Activated CD4-positive, alpha-beta memory T cell treated with anti-CD3 and anti-CD28 coated beads for 36 hours (primary cell): Measurements from ENCODE around the gene PCDHGC5. TPM values are rescaled to one million over a fixed set of nuclear protein-coding genes. Genes with fewer than 3 reads are reported as not detected.

ENCODE experiments used
- CTCF ChIA-PET: fragments of 350-600 bp; sonication (Branson Sonifier 250); formaldehyde crosslinking; loops from one replicate; lab custom pipeline; 2021; ENCODE audit warnings: antibody characterized with exemption, inconsistent platforms; lab: Charles Lee
- POLR2A ChIA-PET: fragments of 350-600 bp; sonication (Branson Sonifier 250); formaldehyde crosslinking; loops from one replicate; lab custom pipeline; 2021; ENCODE audit warnings: antibody characterized with exemption; lab: Charles Lee
- DNase-seq: peaks from one replicate; pipeline ENCODE4 v3.0.0-alpha.2; 2020
- H3K27ac Mint-ChIP-seq: one replicate; pipeline ENCODE4 v1.8.0; 2021; ENCODE audit warnings: mixed read lengths
- H3K27me3 Mint-ChIP-seq: one replicate; pipeline ENCODE4 v1.8.0; 2021; ENCODE audit warnings: mixed read lengths
- H3K36me3 Mint-ChIP-seq: one replicate; pipeline ENCODE4 v1.8.0; 2021; ENCODE audit warnings: mixed read lengths
- H3K4me1 Mint-ChIP-seq: one replicate; pipeline ENCODE4 v1.8.0; 2021; ENCODE audit warnings: low read depth, mixed read lengths
- H3K4me3 Mint-ChIP-seq: one replicate; pipeline ENCODE4 v1.8.0; 2021; ENCODE audit warnings: mild to moderate bottlenecking, mixed read lengths
- H3K9me3 Mint-ChIP-seq: one replicate; pipeline ENCODE4 v1.8.0; 2021; ENCODE audit warnings: mixed read lengths
- intact Hi-C: fragments of 100-400 bp; cut with micrococcal nuclease; formaldehyde crosslinking; loops from one replicate; pipeline ENCODE4 v1.15.1; 2023
- total RNA-seq, 2 experiments: library from RNA; stranded (reverse); gene quantifications; one replicate each; pipeline ENCODE4 v1.2.3, GENCODE V29; 2021

PCDHGC5 gene
- total RNA-seq, 2 experiments from 2014 or later = not detected

GRCh38 chr5:141479776-141480175 is 9.1 kb upstream of the PCDHGC5 start:
- Mint-ChIP-seq H3K9me3 (no peaks in the 10 kb centered on the region), H3K4me1 (peaks cover 23% of the 10 kb centered on the region), H3K27me3 (peaks cover 72% of the 10 kb centered on the region), H3K4me3 (no peak overlapping the region), H3K36me3 (no peaks in the 10 kb centered on the region), H3K27ac (no peak overlapping the region)
- intact Hi-C loops = loop anchor here (5.0 kb wide), 2 partner anchors 57 to 83 kb away; partner anchors contain the start of gene PCDHGA11
- CTCF ChIA-PET = interaction anchor here (1.7 kb wide), 1 partner anchor 31 kb away, joined by 6 read pairs; no protein-coding TSS in a partner anchor
- POLR2A ChIA-PET = no interaction called here
- no peak for DNase-seq

GRCh38 chr5:141483902-141484301 is 5.0 kb upstream of the PCDHGC5 start:
- Mint-ChIP-seq H3K4me3 (no peak overlapping the region), H3K36me3 (no peaks in the 10 kb centered on the region), H3K9me3 (no peaks in the 10 kb centered on the region), H3K27ac (no peak overlapping the region), H3K27me3 (peaks cover 71% of the 10 kb centered on the region), H3K4me1 (peaks cover 10% of the 10 kb centered on the region)
- POLR2A ChIA-PET = no interaction called here
- intact Hi-C loops = no loop called here
- CTCF ChIA-PET = interaction anchor here (0.6 to 1.6 kb wide), 5 partner anchors 9 to 72 kb away, joined by 3 to 6 read pairs (median 4); partner anchors contain the start of gene PCDHGA11
- DNase-seq = no peak

GRCh38 chr5:141484310-141484640 is 4.6 kb upstream of the PCDHGC5 start:
- ChIA-PET POLR2A (no interaction called here), CTCF (interaction anchor here (0.6 to 1.6 kb wide), 7 partner anchors 9 to 72 kb away, joined by 3 to 6 read pairs (median 4); partner anchors contain the start of gene PCDHGA11)
- Mint-ChIP-seq H3K4me1 (peaks cover 10% of the 10 kb centered on the region), H3K36me3 (no peaks in the 10 kb centered on the region), H3K27ac (no peak overlapping the region), H3K4me3 (no peak overlapping the region), H3K9me3 (no peaks in the 10 kb centered on the region), H3K27me3 (peaks cover 72% of the 10 kb centered on the region)
- no peak for DNase-seq
- intact Hi-C loops = no loop called here

GRCh38 chr5:141484641-141485311 is 4.1 kb upstream of the PCDHGC5 start, which contains the start of gene PCDHGC4:
PCDHGC4 (plus strand) TSS chr5:141485030; CDS start chr5:141485174, 144 bp downstream.
- no peaks in the 10 kb centered on the region for H3K9me3 Mint-ChIP-seq
- ChIA-PET POLR2A (interaction anchor here (1.0 kb wide), 1 partner anchor 9 kb away, joined by 4 read pairs; the partner anchor contains the start of gene PCDHGC3), CTCF (interaction anchor here (0.6 to 1.6 kb wide), 7 partner anchors 8 to 64 kb away, joined by 3 to 6 read pairs (median 4); partner anchors contain the start of genes PCDHGA11 and PCDHGC3)
- no peak for DNase-seq
- peaks cover 71% of the 10 kb centered on the region for H3K27me3 Mint-ChIP-seq
- peaks cover 10% of the 10 kb centered on the region for H3K4me1 Mint-ChIP-seq
- H3K27ac Mint-ChIP-seq = no peak within 1 kb of the TSS
- H3K4me3 Mint-ChIP-seq = no peak within 1 kb of the TSS
- intact Hi-C loops = no loop called here
- no peaks in the 10 kb centered on the region for H3K36me3 Mint-ChIP-seq

- H3K4me1 Mint-ChIP-seq = peaks cover 10% of the 10 kb centered on the region
- H3K27ac Mint-ChIP-seq = no peak overlapping the region
- no peaks in the 10 kb centered on the region for H3K9me3 Mint-ChIP-seq
- no peak for DNase-seq
- H3K4me3 Mint-ChIP-seq = no peak overlapping the region
- POLR2A ChIA-PET = interaction anchor here (1.0 kb wide), 1 partner anchor 10 kb away, joined by 4 read pairs; the partner anchor contains the start of gene PCDHGC3
- intact Hi-C loops = no loop called here
- CTCF ChIA-PET = interaction anchor here (0.9 to 1.6 kb wide), 4 partner anchors 9 to 41 kb away, joined by 3 to 6 read pairs (median 4); partner anchors contain the start of gene PCDHGC3
- peaks cover 75% of the 10 kb centered on the region for H3K27me3 Mint-ChIP-seq
- no peaks in the 10 kb centered on the region for H3K36me3 Mint-ChIP-seq
Measured at GRCh38 chr5:141485321-141486055, 3.4 kb upstream of the PCDHGC5 start.

- H3K9me3 Mint-ChIP-seq = no peaks in the 10 kb centered on the region
- POLR2A ChIA-PET = interaction anchor here (1.0 kb wide), 1 partner anchor 10 kb away, joined by 4 read pairs; the partner anchor contains the start of gene PCDHGC3
- intact Hi-C loops = no loop called here
Measured at GRCh38 chr5:141486091-141486490, 2.8 kb upstream of the PCDHGC5 start.

GRCh38 chr5:141487131-141487530 is 1.8 kb upstream of the PCDHGC5 start:
- no peaks in the 10 kb centered on the region for H3K36me3 Mint-ChIP-seq
- H3K4me1 Mint-ChIP-seq = peaks cover 12% of the 10 kb centered on the region
- intact Hi-C loops = no loop called here
- no peak for DNase-seq
- no peak overlapping the region for H3K27ac Mint-ChIP-seq
- ChIA-PET CTCF (interaction anchor here (1.0 kb wide), 1 partner anchor 117 kb away, joined by 3 read pairs; the partner anchor contains the start of gene PCDHGB3), POLR2A (no interaction called here)
- H3K27me3 Mint-ChIP-seq = peaks cover 81% of the 10 kb centered on the region
- H3K9me3 Mint-ChIP-seq = no peaks in the 10 kb centered on the region
- H3K4me3 Mint-ChIP-seq = no peak overlapping the region

More at GRCh38 chr5:141486091-141486490, 2.8 kb upstream of the PCDHGC5 start:
- H3K27me3 Mint-ChIP-seq = peaks cover 77% of the 10 kb centered on the region
- no peak overlapping the region for H3K4me3 Mint-ChIP-seq
- DNase-seq = no peak
- CTCF ChIA-PET = interaction anchor here (0.9 to 1.6 kb wide), 5 partner anchors 10 to 116 kb away, joined by 3 to 6 read pairs (median 4); partner anchors contain the start of genes PCDHGB3 and PCDHGC3
- peaks cover 10% of the 10 kb centered on the region for H3K4me1 Mint-ChIP-seq
- H3K36me3 Mint-ChIP-seq = no peaks in the 10 kb centered on the region
- H3K27ac Mint-ChIP-seq = no peak overlapping the region

- CTCF ChIA-PET = no interaction called here
- intact Hi-C loops = no loop called here
- H3K36me3 Mint-ChIP-seq = no peaks in the 10 kb centered on the region
- H3K9me3 Mint-ChIP-seq = no peaks in the 10 kb centered on the region
- POLR2A ChIA-PET = no interaction called here
- H3K27me3 Mint-ChIP-seq = peaks cover 81% of the 10 kb centered on the region
- H3K4me3 Mint-ChIP-seq = no peak overlapping the region
- DNase-seq = no peak
- peaks cover 14% of the 10 kb centered on the region for H3K4me1 Mint-ChIP-seq
- H3K27ac Mint-ChIP-seq = no peak overlapping the region
Measured at GRCh38 chr5:141489841-141490240, 960 bp downstream of the PCDHGC5 start.

GRCh38 chr5:141490271-141490670 is 1.4 kb downstream of the PCDHGC5 start:
- ChIA-PET CTCF (no interaction called here), POLR2A (no interaction called here)
- Mint-ChIP-seq H3K36me3 (no peaks in the 10 kb centered on the region), H3K27ac (no peak overlapping the region), H3K4me1 (peaks cover 10% of the 10 kb centered on the region), H3K27me3 (peaks cover 78% of the 10 kb centered on the region), H3K9me3 (no peaks in the 10 kb centered on the region), H3K4me3 (no peak overlapping the region)
- DNase-seq = no peak
- intact Hi-C loops = no loop called here

GRCh38 chr5:141490771-141491170 is 1.9 kb downstream of the PCDHGC5 start:
- DNase-seq = no peak
- H3K27me3 Mint-ChIP-seq = peaks cover 78% of the 10 kb centered on the region
- H3K4me3 Mint-ChIP-seq = no peak overlapping the region
- ChIA-PET CTCF (interaction anchor here (3.1 kb wide), 1 partner anchor 22 kb away, joined by 16 read pairs; no protein-coding TSS in a partner anchor), POLR2A (no interaction called here)
- H3K27ac Mint-ChIP-seq = no peak overlapping the region
- no peaks in the 10 kb centered on the region for H3K9me3 Mint-ChIP-seq
- peaks cover 12% of the 10 kb centered on the region for H3K4me1 Mint-ChIP-seq
- intact Hi-C loops = no loop called here
- no peaks in the 10 kb centered on the region for H3K36me3 Mint-ChIP-seq

- Mint-ChIP-seq H3K27ac (no peak overlapping the region), H3K36me3 (no peaks in the 10 kb centered on the region), H3K9me3 (no peaks in the 10 kb centered on the region), H3K4me3 (peak overlapping the region; percentile 60), H3K27me3 (peaks cover 76% of the 10 kb centered on the region), H3K4me1 (peaks cover 12% of the 10 kb centered on the region)
- intact Hi-C loops = no loop called here
- no peak for DNase-seq
- POLR2A ChIA-PET = no interaction called here
- CTCF ChIA-PET = interaction anchor here (1.5 to 3.1 kb wide), 3 partner anchors 15 to 70 kb away, joined by 4 to 16 read pairs (median 6); no protein-coding TSS in a partner anchor
Measured at GRCh38 chr5:141491323-141492167, 2.7 kb downstream of the PCDHGC5 start.
